Heart right ventricle (tissue), 16 donors: ENCODE data around the gene ARHGAP4. TPM values are rescaled to one million over a fixed set of nuclear protein-coding genes. Genes with fewer than 3 reads are reported as not detected.

Experiments used
- ATAC-seq, 8 donors: fragments of 200-7000 bp; cut with Tn5 transposase; one replicate each; pipeline ENCODE4 v1.9.1; 2020; ENCODE audit warnings: mild to moderate bottlenecking in 8 of 8, moderate library complexity in 8 of 8, moderate number of reproducible peaks in 1 of 8
- DNase-seq, 2 donors: peaks; one replicate each; pipeline ENCODE4 v3.0.0-alpha.2; 2020
- H3K27ac ChIP-seq, 10 donors: fragments of 200-600 bp; sonication (generic) in 2 of 10; one replicate each; pipeline versions ENCODE4 v1.5.0 to v1.8.0; 2020 to 2022; ENCODE audit warnings: mild to moderate bottlenecking in 3 of 10
- H3K27me3 ChIP-seq, 7 donors: fragments of 200-600 bp; one replicate each; pipeline ENCODE4 v1.8.0; 2021 to 2022; ENCODE audit warnings: mild to moderate bottlenecking in 2 of 7
- H3K36me3 ChIP-seq, 9 donors: fragments of 200-600 bp; sonication (generic) in 1 of 9; one replicate each; pipeline versions ENCODE4 v1.5.0 to v1.8.0; 2020 to 2022; ENCODE audit warnings: mild to moderate bottlenecking in 2 of 9
- H3K4me1 ChIP-seq, 9 donors: fragments of 200-600 bp; sonication (generic) in 1 of 9; one replicate each; pipeline versions ENCODE4 v1.5.0 to v1.8.0; 2020 to 2022; ENCODE audit warnings: mild to moderate bottlenecking in 4 of 9
- H3K4me3 ChIP-seq, 10 donors: fragments of 200-600 bp; sonication (generic) in 2 of 10; one replicate each; pipeline versions ENCODE4 v1.5.0 to v1.8.0; 2020 to 2022; ENCODE audit warnings: mild to moderate bottlenecking in 7 of 10, moderate library complexity in 2 of 10
- H3K9me3 ChIP-seq, 11 donors: fragments of 200-600 bp in 10 of 11; sonication (generic) in 2 of 11; one replicate each; pipeline versions ENCODE4 v1.5.0 to v1.8.0; 2013 to 2022; ENCODE audit warnings: mild to moderate bottlenecking in 2 of 11, control low read depth in 1 of 11, moderate library complexity in 1 of 11
- CTCF ChIP-seq, 9 donors: fragments of 200-600 bp; sonication (generic) in 2 of 9; IDR thresholded peaks; one replicate each; pipeline versions ENCODE4 v1.5.0 to v1.8.0; 2021 to 2022; ENCODE audit warnings: antibody characterized with exemption in 9 of 9, mild to moderate bottlenecking in 5 of 9, moderate library complexity in 1 of 9
- WGBS, 2 donors: extraction: QIAGEN DNeasy Blood & Tissue Kit; methylation state at CpG; one replicate each; pipeline ENCODE4 v1.1.7; 2013; ENCODE audit warnings: inconsistent platforms in 1 of 2; 5-methylcytosine and 5-hydroxymethylcytosine counted together
- intact Hi-C, 10 donors: fragments of 100-400 bp; cut with DNase I; formaldehyde crosslinking; loops; one replicate each; pipeline versions ENCODE4 v1.11.1 to v1.14.2; 2022
- polyA plus RNA-seq, 2 donors: library from polyadenylated mRNA; stranded (reverse); fragments of 200-250 nt; gene quantifications; one replicate each; pipeline ENCODE4 v1.2.3, GENCODE V29; 2013
- total RNA-seq, 10 donors: library from RNA; stranded (reverse); fragmentation: NEBNext Ultra II Directional in 3 of 10; extraction: Animal tissue kit (Norgen Biotek cat#: 25700) in 3 of 10; gene quantifications; one replicate each; pipeline versions ENCODE4 v1.2.1 to v1.2.4, GENCODE V29; 2021 to 2023
- donor health status: Arrhythmogenic right ventricular cardiomyopathy.
- donor health status: ischemic (EF 13 %, LVEDD 7.1; RV severe dilation, severe dysfunction).
- donor health status: healthy with polysubstance abuse.
- donor health status: DM: no; HTN: yes; CAD: no.
- donor health status: DM: no; HTN: no; CAD: no.
- donor health status: ischemic (EF 25% LVEDD 6.9; RV normal size, moderate dysfunction).
- donor health status: ischemic (EF 25% LVEDD 5.7; RV mildly dilated, moderate dysfunction).
- donor health status: healthy.
- donor health status: DM: yes; HTN: yes; CAD: no.
- donor health status: Ischemic cardiomyopathy.
- donor health status: ischemic (EF 35%, LVEDD 5.7; RV mildly dilated, moderate dysfunction).
- donor health status: nonischemic (EF 11% LVEDD 7.7; RV severe dilation, severe dysfunction).
- donor health status: DM: yes; HTN: yes; CAD: no.
- donor health status: PGD.
- donor health status: ischemic (EF 29% LVEDD 5.4; RV normal size, mild dysfunction).
- donor health status: nonischemic (EF 23%, LVEDD 6.1; RV moderate dilation, normal function).

Gene ARHGAP4
- total and polyA plus RNA-seq, 12 donors, result 5.5 to 65.5 (median 9.3) TPM

- no peaks in the 10 kb centered on the region for H3K36me3 ChIP-seq
- TF ChIP-seq CTCF (IDR thresholded peaks at IDR 0.05), result no peak
- 32 to 43% methylated on average over 2 to 6 of the region's 6 CpGs for WGBS, 2 donors
- intact Hi-C loops, result no loop called here
- DNase-seq (no peak), ATAC-seq (no peak)
- H3K4me3 ChIP-seq, result no peak overlapping the region
- H3K27me3 ChIP-seq, result peaks cover 0 to 96% (median 51%) of the 10 kb centered on the region in 7 donors
- H3K4me1 ChIP-seq, result peaks cover 0 to 6% (median 0%) of the 10 kb centered on the region in 9 donors
- H3K27ac ChIP-seq, result no peak overlapping the region
- no peaks in the 10 kb centered on the region for H3K9me3 ChIP-seq
Observed at GRCh38 chrX:153884590-153884989, 41.5 kb downstream of the ARHGAP4 start.

GRCh38 chrX:153884136-153884535, 41.9 kb downstream of the ARHGAP4 start:
- DNase-seq, result no peak
- 55 to 59% methylated on average over 13 of the region's 13 CpGs for WGBS, 2 donors
- H3K36me3 ChIP-seq, result no peaks in the 10 kb centered on the region
- H3K9me3 ChIP-seq, result no peaks in the 10 kb centered on the region
- no peak for TF ChIP-seq CTCF (IDR thresholded peaks at IDR 0.05)
- no peak overlapping the region for H3K4me3 ChIP-seq
- no peak overlapping the region for H3K27ac ChIP-seq
- intact Hi-C loops, result no loop called here
- H3K27me3 ChIP-seq, result peaks cover 0 to 96% (median 51%) of the 10 kb centered on the region in 7 donors
- H3K4me1 ChIP-seq, result peaks cover 0 to 6% (median 0%) of the 10 kb centered on the region in 9 donors
- no peak for ATAC-seq

DNA sequence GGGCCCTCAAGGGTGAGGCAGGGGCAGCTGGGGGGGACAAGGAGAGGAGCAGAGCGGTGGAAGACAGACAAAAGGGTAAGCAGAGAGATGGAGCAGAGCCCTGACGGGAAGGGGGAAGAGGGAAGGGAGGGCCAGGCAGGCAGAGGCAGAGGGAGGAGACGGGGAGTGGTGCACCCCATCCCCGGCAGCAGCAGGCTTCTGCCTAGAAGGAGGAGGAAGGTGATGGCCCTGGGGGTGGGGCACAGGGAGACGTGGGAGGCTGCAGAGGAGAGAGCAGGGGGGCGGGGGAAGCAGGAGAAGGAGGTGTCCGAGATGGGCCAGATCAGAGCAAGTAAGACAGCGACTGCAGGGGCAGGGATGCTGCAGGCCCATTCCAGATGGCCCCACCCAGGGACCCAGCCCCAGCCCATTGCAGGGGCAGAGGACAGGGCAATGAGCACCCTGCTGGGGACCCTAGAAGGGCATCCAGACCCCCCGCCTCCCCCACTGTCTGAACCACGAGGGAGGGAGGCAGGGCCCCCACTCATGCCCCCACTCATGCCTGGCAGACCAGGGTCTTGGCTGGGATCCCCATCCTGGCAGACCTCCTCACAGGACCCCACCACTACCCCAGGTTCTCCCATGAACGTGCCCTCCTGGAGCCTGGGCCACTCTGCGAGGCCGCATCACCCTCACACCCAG, 42.8 kb downstream of the ARHGAP4 start:
- 39 to 51% methylated on average over 11 to 13 of the region's 13 CpGs for WGBS, 2 donors
- ATAC-seq (no peak), DNase-seq (no peak)
- Histone ChIP-seq H3K4me3 (no peak overlapping the region), H3K36me3 (no peaks in the 10 kb centered on the region), H3K4me1 (peaks cover 0 to 6% (median 0%) of the 10 kb centered on the region in 9 donors), H3K9me3 (no peaks in the 10 kb centered on the region), H3K27ac (no peak overlapping the region), H3K27me3 (peaks cover 0 to 97% (median 51%) of the 10 kb centered on the region in 7 donors)
- no peak for TF ChIP-seq CTCF (IDR thresholded peaks at IDR 0.05)
- intact Hi-C loops, result no loop called here

GRCh38 chrX:153882557-153882956, 43.5 kb downstream of the ARHGAP4 start:
- Histone ChIP-seq H3K9me3 (no peaks in the 10 kb centered on the region), H3K36me3 (no peaks in the 10 kb centered on the region), H3K27me3 (peaks cover 0 to 97% (median 51%) of the 10 kb centered on the region in 7 donors), H3K4me3 (no peak overlapping the region), H3K27ac (no peak overlapping the region), H3K4me1 (peaks cover 0 to 6% (median 0%) of the 10 kb centered on the region in 9 donors)
- TF ChIP-seq CTCF (IDR thresholded peaks at IDR 0.05), result no peak
- DNase-seq, result no peak
- intact Hi-C loops, result no loop called here
- 38 to 39% methylated on average over 4 to 7 of the region's 7 CpGs for WGBS, 2 donors
- no peak for ATAC-seq
